ENCODE measurements around the gene COL19A1. TPM values are rescaled to one million over a fixed set of nuclear protein-coding genes. Genes with fewer than 3 reads are reported as not detected.

The COL19A1 gene
- total and polyA plus RNA-seq, 9 of the 15 experiments (the other 6 are each of a cell fraction or from before 2014, with no cell fraction given), result not detected

GRCh38 chr6:69866770-69867638 lies 648 bp downstream of the COL19A1 start (continued):
- TF ChIP-seq EZH2 (IDR thresholded peaks at IDR 0.05; ENCODE audit: borderline replicate concordance, low read depth, low read length) (no peak), RBM25 (IDR thresholded peaks at IDR 0.05; ENCODE audit: low read depth, low read length, severe bottlenecking) (no peak), DNMT1 (IDR thresholded peaks at IDR 0.05) (no peak), ZNF263 (CRISPR knock-in tag; IDR thresholded peaks at IDR 0.05; ENCODE audit: borderline replicate concordance) (no peak), NR1H2 (CRISPR knock-in tag; IDR thresholded peaks at IDR 0.05) (no peak), FIP1L1 (IDR thresholded peaks at IDR 0.05; ENCODE audit: low read depth, low read length, poor library complexity, severe bottlenecking) (no peak), CHD2 (IDR thresholded peaks at IDR 0.05; ENCODE audit: low read depth, low read length) (no peak), FOXP1 (CRISPR knock-in tag; IDR thresholded peaks at IDR 0.05) (0 out of 2 replicates have a peak, but pooled peaks have one; percentile 31), HSF4 (CRISPR knock-in tag; IDR thresholded peaks at IDR 0.05; ENCODE audit: borderline replicate concordance) (no peak), ZNF695 (CRISPR knock-in tag; IDR thresholded peaks at IDR 0.05) (no peak), TEAD1 (CRISPR knock-in tag; IDR thresholded peaks at IDR 0.05) (peak in 1 of 2 experiments; percentile 58; a peak in 1 of 4 replicates), RBBP5 (IDR thresholded peaks at IDR 0.05; ENCODE audit: borderline replicate concordance, insufficient read depth, low read length, poor library complexity, severe bottlenecking) (no peak), ZNF561 (CRISPR knock-in tag; conservative IDR thresholded peaks at IDR 0.05) (no peak), ZNF740 (CRISPR knock-in tag; IDR thresholded peaks at IDR 0.05) (no peak), ZNF740 (tag; IDR thresholded peaks at IDR 0.05) (no peak), KAT7 (CRISPR knock-in tag; IDR thresholded peaks at IDR 0.05; ENCODE audit: borderline replicate concordance) (no peak), MAFF (IDR thresholded peaks at IDR 0.05; ENCODE audit: low read length) (no peak), TCF15 (CRISPR knock-in tag; IDR thresholded peaks at IDR 0.05) (no peak), E2F6 (IDR thresholded peaks at IDR 0.05; ENCODE audit: borderline replicate concordance in 1 of 2, extremely low read depth in 1 of 2, insufficient read depth in 1 of 2, insufficient read length in 1 of 2, low read depth in 1 of 2, low read length in 1 of 2, poor library complexity in 1 of 2, severe bottlenecking in 1 of 2) (peak in 1 of 2 experiments; percentile 47), NELFE (IDR thresholded peaks at IDR 0.05; ENCODE audit: insufficient read depth, insufficient read length) (no peak), MYNN (IDR thresholded peaks at IDR 0.05) (no peak), MYNN (CRISPR knock-in tag; IDR thresholded peaks at IDR 0.05) (no peak), STAT6 (CRISPR knock-in tag; IDR thresholded peaks at IDR 0.05) (no peak)
